ENCODE results near the gene THNSL1.
A peak's percentile ranks its signal among the peaks of the same experiment; 100 is the strongest.
"Not testable (repeated sequence)": the region's sequence is repeated elsewhere in the genome, so short reads cannot be mapped to it uniquely, and the experiment has no call there.

Gene THNSL1

GRCh38 chr10:25016376-25017153 is at the start of gene THNSL1:
Gene THNSL1, plus strand, starts transcription at chr10:25016612. Its CDS starts 6,612 bp downstream, at chr10:25023224.
- peak; percentile 99 for DNase-seq

- no peak for DNase-seq
Measured at GRCh38 chr10:24966962-24967481, 49.4 kb upstream of the THNSL1 start.

DNA sequence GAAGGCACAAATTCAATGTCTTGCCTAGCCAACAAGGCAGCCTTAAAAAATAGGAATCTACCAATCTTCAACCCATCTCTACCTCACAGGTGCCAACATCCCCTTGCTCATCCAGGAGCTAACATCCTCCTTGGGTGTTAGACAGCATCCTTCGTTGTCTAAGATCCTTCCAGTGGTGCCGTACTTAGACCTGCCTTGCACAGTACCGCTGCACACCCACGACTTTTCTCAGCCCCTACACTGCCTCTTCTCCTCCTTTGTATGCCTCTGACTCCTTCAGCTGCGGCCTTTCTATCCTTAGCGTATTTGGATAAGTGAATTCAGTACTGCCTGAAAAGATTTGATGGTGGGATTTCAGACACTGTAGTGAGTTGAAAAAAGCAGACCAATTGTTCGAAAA is 48.1 kb upstream of the THNSL1 start:
- no peak for DNase-seq

GRCh38 chr10:24968951-24969350 is 47.5 kb upstream of the THNSL1 start:
- DNase-seq: not testable (repeated sequence)

GRCh38 chr10:24969841-24970281 is 46.6 kb upstream of the THNSL1 start:
- DNase-seq: no peak

DNA sequence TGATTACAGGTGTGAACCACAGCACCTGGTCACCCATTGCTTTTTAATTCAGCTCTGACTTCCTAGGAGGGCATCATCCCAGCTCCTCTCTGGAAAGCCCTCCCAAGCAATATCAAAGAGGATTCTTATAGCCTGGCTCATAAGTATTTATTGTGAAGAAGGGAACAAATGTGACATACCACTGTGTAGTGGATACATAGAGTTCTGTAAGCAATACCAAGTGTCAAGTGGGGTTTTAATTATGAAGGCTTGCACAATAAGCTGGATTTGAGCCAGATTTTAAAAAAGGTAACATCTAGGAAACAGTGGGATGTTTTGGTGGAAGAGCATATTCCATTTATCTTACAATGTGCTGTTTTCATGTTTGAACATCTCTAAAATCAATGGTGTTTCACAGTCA is 45.0 kb upstream of the THNSL1 start:
- DNase-seq: no peak

GRCh38 chr10:24973163-24973562 is 43.2 kb upstream of the THNSL1 start:
- DNase-seq: no peak

DNA sequence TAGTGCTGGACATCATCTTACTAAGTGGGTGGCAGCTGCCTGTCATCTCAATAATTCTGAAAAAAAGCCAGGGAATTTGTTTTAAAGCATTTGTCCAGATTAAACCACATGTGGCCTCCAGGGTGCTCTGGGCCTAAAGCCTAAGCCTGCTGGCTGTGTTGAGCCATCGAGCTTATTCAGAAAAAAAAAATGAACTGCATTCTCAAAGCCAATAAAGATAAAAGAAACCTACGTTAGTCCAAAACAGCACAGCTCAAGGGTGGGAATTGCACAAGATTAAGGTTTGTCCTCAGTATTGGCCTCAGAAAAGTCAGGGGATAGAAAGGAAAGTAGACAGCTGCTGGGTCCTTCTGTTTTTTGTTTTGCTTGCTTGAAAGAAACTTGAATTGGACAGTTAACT is 41.4 kb upstream of the THNSL1 start:
- DNase-seq: no peak

GRCh38 chr10:24979685-24980084 is 36.7 kb upstream of the THNSL1 start:
- no peak for DNase-seq

DNA sequence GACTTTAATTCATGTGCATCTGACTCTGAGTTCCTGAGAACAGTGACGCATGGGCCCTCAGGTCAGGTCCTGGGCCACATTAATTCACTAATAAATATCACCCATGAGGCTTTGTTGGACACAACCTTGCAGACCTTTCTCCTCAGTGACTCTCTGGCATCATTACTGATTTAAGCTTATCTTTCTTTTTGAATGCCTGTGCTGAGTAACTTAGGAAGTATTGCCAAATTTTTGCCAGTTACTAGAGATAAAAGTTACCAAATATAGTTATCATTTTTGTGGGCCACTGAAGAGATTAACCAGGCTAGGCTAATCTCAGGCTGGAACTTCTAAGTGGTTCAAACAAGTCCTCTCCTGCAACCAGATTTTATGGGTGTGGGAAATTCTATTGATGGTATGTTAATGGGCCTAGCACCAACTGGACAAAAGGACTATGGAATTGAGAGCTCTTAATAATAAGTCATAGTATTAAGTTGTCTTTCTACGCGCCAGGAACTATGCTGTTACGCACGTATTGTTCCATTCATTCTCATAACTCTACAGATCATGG is 35.2 kb upstream of the THNSL1 start:
- no peak for DNase-seq

DNA sequence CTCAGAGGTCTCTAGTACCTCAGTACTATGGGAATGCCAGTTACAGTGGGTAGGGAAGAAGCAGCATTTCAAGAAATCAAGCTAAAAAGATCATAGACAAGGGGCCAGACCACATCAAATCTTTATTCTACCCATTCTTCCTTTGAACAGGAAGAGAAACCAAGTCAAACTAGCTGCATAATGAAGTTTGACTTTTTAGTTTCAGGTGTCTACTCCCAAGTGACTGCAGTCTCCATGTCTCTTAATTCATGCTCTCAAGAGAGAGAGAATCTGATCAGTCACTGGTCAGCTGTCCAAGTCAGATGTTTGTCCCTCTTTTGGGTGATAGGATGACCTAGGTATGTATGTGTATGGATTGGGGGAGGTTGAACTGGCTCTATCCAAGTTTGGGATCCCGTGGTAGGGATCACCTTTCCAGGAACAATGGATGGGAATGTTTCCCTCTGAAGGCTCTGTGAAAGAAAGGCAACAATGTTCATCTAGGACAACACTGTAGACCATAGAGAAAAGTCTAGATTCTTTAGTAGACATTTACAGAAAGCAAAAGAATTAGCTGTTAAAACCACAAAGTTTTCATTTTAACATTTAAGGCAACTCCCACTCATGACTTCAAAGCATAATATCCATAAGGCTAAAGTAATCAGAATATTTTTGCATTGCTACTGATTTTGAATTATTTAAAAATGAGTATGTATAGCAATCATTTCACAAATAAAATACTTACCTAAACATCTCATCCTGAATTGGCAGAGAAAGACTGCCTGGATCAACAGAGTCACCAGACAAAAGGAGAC is 33.9 kb upstream of the THNSL1 start:
- DNase-seq: no peak

GRCh38 chr10:24983130-24983529 is 33.3 kb upstream of the THNSL1 start:
- DNase-seq: no peak

DNA sequence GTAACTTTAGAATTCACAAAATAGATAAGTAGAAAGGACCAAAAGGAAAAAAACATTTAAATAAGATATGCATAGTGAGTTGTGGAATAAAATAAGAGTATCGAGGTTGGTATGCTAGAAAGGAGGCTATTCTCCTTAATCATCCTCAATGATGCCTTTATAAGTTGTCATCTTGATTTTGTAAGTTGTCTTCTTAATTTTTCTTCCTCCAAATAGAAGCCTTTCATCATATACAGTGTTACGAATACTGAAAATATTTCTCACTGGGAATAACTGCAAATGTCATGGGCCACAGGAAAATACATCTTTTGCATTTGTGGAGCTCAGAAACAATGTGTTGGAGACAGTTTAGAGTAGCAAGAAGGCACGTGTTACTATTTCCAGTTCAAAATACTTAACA is 32.5 kb upstream of the THNSL1 start:
- no peak for DNase-seq

GRCh38 chr10:24984906-24985305 is 31.5 kb upstream of the THNSL1 start:
- DNase-seq: no peak

DNA sequence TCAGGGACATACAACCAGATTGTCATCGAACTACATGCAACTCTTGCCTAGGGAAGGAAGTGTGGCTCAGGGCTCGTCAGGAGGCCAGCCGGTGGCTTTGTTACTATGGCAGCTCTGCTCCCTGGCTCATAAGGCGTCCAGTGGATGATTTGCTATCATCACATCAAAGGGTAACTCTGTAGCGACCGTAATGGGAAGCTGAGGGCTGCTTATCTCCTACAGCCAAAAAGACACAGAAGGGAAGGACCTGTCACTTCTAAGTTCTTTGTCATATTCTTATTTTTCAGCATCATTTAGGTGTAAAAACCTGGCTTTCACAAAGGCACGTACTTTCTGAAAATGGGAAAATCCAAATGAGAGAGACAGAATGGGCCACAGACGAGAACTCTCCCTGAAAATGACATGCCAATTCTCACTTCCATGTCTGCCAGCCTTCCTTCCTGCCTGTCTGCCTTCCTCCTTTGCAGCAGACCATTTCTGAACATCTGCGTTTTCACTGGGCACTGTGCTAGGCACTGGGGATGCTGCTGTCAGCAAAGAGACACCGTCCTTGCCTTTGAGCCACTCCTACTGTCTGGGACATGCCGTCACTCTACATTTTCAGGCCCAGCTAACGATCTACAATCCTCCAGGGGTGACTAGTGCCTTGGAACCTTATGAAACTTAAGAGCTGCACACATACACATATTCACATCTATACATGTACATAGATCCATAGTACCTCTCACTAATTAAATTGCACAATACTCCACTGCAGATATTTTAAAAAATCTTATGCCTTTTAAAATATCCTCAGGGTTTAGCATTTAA is 27.4 kb upstream of the THNSL1 start:
- no peak for DNase-seq

DNA sequence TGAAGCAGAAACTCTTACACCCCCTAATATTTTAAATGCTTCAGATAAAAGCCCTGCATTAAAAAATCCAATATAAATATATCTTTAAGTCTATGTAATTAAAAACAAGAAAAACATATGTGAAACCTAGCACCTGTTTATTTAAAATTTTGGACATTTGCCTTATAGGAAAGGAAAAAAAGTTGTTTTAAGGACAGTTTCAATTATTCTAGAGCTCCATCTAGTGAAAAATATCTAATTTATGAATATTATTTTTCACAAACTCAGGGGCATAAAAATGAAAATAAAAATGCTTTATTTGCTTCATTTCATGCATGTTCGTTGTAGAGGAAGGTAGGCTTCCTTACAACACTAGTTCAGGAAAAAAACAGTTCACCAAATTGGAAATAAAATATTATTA is 26.5 kb upstream of the THNSL1 start:
- no peak for DNase-seq

DNA sequence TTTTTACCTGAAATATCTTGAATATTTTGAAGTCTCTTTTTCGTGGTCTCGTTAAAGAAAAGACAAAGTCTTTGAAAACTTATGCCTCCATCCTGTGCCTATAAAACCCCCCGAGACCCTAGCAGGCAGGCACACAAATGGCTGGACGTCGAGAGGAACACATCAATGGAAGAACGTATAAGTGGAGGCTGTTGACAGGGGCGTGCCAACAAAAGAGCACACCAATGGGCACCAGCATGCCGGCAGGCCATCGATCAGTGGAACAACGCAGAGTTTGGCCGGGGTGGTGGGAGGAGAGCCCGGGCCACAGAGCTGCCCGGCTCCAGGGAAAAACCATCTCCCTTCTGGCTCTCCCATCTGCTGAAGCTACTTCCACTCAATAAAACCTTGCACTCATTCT is 25.1 kb upstream of the THNSL1 start:
- DNase-seq: no peak

GRCh38 chr10:24992512-24993133 is 23.8 kb upstream of the THNSL1 start:
- DNase-seq: no peak

DNA sequence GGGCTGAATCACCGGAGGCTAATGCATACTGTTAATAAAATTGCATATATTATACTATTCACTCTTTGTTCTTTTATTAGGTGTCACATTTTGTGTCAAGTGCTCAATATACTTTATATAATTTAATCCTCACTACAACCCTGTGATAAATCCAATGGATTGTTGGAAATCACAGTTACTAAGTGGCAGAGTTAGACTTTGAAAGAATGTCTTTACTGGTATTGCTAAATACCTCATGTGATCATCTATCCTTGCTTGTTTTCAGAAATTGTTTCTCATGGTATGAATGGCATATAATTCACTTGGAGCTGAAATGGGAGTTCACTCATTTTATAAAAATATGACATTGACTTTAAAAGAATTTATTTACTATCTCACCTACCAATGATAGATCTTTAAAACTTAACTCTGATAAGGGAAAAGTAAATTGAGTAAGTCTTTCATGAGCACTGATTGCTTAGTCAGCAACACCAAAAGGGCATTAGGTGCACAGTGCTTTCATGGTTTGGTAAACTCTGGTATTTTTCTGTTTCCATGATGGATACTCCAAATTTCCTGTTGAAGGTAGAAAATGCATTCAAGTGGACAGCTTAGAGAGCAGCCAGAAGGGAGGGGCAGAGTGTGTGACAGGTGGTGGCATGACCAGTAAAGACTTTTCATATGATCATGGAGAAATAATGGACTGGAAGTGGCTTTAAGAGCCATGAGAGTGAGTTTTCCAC is 23.0 kb upstream of the THNSL1 start:
- no peak for DNase-seq

GRCh38 chr10:24995072-24995471 is 21.3 kb upstream of the THNSL1 start:
- DNase-seq: no peak

GRCh38 chr10:24998044-24998443 is 18.4 kb upstream of the THNSL1 start:
- no peak for DNase-seq

GRCh38 chr10:25011591-25011990 is 4.8 kb upstream of the THNSL1 start:
- not testable (repeated sequence) for DNase-seq
